GM21737 (cell line): Measurements from ENCODE around the gene ZIK1.

Source experiments
- ATAC-seq: cut with Tn5 transposase; IDR thresholded peaks from one replicate; pipeline ENCODE4 v1.9.1; 2021; ENCODE audit warnings: mild to moderate bottlenecking, moderate library complexity; ENCODE audit not compliant: unreplicated experiment

ZIK1 gene

DNA sequence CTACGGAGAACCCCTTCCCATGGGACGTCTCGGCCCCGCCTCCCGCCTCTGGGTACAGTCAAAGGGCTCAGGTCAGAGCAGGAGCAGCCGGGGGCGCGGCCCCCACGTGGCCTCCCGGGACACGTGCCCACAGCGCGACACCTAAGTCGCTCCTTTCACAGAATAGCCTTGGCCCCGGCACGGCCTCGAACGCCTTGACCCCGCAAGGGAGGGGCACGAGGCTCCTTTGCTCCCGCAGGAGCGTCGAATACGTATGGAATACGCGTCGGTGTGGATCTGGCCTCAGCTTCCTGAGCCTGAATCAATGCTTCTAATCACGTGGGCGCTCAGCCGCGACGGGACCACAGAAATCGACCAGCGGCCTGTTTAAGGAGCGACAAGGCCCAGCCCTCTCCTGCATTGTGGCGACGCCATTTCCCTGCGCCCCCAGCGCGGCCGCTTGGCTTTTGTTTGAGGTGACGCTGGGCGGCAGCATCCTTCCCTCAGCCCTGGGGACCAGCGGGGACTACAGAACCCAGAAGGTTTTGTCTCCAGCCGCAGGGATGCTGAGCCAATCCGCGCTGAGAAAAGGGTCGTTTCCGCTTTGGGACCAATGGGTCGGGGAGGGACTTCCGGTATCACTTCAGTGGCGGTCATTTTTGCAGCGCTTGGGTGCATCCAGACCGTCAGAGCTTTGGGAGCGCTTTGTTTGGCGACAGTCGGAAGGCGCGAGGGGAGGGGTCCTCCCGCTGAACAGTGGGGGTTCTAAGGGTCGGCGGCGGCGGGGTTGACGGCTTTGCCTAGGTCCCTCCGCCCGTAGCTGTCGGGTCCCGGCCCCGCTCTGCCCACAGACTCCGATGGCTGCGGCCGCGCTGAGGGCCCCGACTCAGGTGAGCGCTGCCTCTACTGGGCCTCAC, at the start of gene ZIK1:
ZIK1 (plus strand) TSS at position 625 of the 896 bp plus-strand sequence; CDS start at position 837, 212 bp downstream.
- ATAC-seq = peak; percentile 81

DNA sequence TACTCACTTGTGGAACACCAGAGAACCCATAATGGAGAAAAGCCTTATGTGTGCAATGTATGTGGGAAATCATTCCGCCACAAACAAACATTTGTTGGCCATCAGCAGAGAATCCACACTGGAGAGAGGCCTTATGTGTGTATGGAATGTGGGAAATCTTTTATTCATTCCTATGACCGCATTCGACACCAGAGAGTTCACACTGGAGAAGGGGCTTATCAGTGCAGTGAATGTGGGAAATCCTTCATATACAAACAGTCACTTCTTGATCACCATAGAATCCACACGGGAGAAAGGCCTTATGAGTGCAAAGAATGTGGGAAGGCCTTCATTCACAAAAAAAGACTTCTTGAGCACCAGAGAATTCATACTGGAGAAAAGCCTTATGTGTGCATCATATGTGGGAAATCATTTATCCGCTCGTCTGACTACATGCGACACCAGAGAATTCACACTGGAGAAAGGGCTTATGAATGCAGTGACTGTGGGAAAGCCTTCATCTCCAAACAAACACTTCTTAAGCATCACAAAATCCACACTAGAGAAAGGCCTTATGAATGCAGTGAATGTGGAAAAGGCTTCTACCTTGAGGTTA, 45.9 kb upstream of the ZIK1 start:
- no peak for ATAC-seq

DNA sequence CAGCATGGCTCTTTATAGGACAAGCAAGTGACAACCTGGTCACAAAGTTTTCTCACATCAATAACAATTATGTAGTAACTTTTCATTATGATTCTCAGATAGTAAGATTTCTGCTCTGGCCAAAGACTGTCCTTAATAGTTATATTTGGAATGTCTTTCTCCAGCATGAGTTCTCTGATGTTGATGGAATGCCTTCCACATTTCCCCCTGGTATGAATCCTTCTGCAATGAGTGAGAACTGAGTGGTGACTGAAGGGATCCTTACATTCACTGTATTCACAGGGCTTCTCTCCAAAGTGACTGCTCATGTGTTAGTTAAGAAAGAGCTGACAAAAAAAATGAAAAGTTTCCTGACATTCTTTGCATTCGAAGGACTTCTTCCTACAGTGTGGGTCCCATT, 37.4 kb upstream of the ZIK1 start:
- ATAC-seq = no peak

DNA sequence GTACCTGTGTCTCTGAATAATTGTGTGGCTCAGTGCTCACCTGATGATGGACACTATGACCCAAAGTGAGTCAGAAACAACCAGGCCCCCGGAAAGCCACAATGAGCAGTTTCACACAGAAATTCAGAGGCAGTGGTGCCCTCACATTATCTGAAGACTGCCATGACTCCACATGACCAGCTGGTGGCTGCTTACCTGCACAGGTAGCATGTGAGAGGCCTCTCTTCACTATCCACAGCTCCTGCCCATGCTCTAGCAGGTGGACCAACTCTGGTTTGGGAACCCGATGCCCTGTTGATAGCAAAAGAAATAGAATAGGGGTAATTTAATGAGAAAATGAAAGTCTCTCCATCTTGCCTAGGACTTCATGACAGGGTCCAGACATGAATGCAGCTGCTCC, 31.5 kb upstream of the ZIK1 start:
- ATAC-seq = no peak

DNA sequence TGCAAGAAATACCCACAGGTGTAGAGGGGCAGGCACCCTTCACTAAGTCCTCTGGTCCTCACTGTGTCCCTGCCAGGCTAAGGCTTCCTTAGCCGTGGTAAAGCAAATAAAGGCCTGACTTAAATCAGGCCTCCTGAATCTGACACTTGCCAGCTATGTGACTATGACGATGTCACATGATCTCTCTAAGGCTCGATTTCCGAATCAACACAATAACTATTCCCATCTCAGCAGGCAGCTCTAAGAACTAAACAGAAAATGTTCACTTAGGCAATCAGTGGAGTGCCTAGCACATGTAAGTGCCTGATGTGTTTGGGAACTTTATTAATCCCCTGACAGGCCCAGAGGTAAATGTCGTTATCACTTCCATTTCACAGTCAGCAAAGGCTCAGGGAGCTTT, 26.3 kb upstream of the ZIK1 start:
- ATAC-seq = no peak

DNA sequence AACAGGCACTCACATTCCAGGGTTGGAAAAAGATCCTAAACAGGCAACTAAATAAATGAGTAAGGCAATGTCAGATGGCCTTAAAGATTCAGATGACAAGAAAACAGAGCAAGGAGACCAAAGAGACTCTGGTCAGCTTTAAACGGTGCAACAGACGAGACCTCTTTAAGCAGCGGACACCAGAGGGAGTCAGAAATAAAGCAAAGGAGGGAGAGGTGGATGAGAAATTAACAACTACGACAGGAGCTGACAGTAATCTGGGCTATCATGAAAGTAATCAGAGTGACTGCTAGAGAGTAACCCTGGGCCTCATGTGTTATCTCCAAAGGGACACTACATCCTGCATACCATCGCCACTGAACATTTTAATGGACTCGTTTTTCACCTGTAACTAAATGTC, 25.4 kb upstream of the ZIK1 start:
- ATAC-seq = no peak

DNA sequence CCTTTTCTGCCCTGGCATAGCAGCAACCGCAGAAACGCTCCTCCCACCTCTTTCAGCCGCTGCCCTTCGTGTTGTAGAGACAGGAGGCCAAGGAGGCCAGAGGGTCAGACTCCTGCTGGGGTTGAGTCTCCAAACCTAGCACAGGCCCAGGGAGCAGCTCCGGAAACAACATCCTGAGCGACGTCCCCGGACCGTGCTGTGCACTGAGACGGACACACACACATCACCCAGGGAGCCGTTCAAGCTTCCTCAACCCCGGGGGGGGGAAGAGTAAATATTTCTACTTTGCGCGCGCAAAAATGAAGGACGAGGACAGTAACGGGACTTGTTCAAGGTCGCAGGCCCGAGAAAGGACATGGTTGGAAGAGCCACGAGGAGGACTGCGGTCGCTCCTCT, 24.9 kb upstream of the ZIK1 start:
- ATAC-seq = peak; percentile 9

DNA sequence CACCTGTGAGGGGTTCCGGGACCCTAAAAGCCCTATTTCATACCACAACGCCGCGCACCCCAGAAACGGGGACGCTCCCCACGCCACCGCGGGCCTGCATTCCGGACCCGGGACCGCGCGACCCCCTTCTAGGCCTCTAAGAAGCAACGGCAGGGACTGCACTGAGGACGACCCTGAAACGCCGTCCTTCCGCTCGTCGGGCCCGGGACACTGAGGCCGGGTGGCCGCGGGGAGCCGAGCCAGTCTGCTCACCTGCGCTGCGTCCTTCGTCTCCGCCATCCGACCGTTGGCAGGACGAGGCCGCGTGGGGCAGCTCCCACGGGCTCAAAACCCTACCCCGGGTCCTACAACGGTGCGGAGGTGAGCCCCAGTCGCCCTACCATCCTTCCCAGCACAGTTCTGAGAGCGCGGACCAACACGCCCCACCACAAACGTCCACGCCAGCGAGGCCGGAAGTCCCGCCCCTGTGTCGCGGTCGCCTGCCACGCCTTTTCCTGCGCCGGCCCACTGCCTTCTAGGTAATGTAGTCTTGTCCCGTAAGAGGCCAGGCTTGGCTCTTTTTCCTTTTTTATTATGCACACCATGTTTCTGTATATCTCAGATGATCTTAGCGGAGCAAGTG, 24.4 kb upstream of the ZIK1 start, which contains the start of gene ZNF550:
ZNF550 (minus strand) TSS at position 460 of the 622 bp plus-strand sequence; CDS start at position 279, 181 bp downstream.
- peak; percentile 96 for ATAC-seq

DNA sequence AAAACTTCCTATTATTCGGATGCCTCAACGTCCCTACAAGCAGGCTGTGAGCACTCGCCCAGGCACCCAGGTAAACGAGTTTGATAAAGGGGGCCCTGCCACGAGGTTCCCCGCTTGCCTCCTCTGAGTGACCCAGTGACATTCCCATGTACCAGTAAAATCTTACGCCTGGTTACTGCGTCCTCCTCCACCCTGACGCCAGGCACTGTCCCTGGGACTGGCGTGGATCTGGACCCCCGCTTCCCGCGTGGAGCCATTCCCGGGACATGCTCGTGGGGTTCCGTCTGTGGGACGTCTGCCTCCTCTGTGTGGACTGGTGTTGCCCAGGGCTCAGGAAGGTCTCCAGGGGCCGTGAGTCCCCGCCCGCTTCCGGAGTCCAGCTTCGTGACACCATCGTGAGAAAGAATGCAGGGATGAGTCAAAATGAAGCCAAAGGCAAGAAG, 23.9 kb upstream of the ZIK1 start:
- ATAC-seq = peak; percentile 16

DNA sequence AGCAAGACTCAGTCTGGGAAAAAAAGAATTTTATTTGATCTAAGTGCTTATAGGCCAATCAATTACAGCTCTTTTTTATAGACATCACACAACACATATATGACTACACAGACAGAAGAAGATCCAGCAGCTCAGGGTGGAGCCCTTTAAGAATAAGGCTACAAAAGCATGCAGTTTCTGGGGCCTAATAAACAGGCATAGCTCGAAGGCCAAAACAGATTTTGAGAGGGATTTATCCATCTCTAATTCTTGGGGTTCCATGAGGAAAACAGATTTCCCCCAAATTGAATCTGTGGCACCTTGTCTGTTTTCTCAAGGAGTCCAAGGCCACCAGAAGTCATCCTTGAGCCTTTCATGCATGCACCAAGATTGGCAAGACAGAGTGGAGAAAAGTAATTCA, 20.4 kb upstream of the ZIK1 start:
- ATAC-seq = no peak

DNA sequence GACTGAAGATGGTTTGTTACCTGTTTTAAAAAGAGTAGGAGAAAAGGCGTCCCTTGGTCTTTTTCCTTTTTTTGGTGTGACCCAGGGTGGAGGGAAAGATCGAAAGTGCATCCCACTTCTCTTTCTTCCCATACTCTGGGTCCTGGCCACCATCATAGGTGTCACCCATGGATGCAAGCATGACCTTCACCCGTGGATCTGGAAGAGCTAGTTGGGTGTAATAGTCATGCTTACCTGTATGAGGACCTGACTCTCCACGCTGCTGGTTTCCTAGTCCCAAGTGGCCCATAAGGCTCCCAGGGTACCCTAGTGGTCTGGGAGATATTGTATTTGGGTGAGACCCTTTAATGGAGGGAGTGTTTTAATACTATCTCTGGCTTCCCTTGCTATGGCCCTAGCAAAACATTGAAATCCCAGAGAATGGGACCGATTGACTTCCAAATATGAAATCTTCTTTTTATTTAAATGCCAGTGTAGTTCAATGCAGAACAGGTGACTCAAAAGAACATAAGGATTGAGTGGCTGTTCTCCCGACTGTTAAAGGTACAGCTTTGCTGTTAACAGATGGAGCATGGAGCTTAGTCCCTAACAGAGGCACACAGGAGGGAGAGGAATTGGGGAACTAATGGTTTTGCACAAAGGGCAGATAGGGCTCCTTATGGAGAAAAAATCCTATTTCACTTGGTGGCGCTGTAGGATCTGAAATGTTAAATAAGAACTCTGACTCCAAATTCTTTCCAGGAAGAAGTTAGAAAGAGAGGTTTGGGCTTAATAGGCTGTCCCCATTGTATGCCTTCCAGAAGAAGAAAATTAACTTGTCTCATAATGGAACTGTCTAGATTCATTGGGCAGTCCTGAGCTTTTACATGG, 17.3 kb upstream of the ZIK1 start:
- no peak for ATAC-seq

DNA sequence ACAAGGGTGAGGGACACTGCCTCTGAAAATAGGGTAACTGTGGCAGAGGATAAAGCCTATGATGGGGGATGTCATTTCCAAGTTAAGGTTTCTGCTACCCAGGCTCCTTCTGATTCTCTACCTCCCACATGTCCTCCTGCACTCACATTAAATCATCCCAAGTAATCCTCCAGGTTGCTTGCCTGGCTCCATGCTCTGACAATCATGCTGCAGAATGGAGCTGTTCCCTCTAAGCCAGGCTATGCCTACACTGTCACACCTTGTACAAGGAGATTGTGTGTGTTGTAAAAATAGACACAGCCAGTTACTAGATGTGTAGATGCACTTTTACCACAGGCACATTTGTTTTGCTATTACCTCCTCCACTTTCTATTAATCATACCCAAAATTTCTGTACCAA, 13.2 kb upstream of the ZIK1 start:
- no peak for ATAC-seq

DNA sequence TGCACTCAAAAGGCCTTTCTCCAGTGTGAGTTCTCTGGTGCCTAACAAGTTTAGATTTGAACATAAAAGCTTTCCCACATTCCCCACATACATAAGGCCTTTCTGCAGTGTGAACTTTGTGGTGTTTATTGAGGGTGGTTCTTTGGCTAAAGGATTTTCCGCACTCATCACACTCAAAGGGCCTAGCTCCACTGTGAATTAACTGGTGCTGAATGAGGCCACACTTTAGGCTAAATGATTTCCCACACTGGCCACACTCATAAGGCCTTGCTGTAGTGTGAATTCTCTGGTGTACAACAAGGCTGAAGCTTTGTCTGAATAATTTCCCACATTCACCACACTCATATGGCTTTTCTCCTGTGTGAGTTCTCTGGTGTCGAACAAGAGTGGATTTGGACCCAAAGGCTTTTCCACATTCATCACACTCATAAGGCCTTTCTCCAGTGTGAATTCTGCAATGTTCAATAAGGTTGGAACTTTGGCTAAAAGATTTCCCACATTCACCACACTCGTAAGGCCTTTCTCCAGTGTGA, 11.5 kb upstream of the ZIK1 start:
- ATAC-seq = no peak

DNA sequence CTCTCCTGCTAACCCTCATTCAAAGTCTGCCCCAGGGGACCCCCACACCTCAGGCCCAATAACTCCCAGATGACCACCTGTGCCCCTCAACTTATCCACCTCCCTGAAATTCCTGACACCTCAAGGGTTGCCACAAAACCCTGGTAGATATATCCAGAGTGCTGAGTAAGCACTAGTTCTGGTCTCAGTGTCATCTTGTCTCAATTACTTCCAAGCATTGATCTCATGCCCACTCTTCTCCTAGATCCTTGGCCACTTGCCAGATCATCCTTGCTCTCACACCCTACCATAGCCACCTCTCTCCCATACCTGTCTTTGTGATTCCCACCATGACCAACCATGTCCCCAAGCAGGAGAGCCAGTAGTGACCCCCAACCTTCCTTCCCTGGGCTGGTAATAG, 7.3 kb upstream of the ZIK1 start:
- no peak for ATAC-seq

DNA sequence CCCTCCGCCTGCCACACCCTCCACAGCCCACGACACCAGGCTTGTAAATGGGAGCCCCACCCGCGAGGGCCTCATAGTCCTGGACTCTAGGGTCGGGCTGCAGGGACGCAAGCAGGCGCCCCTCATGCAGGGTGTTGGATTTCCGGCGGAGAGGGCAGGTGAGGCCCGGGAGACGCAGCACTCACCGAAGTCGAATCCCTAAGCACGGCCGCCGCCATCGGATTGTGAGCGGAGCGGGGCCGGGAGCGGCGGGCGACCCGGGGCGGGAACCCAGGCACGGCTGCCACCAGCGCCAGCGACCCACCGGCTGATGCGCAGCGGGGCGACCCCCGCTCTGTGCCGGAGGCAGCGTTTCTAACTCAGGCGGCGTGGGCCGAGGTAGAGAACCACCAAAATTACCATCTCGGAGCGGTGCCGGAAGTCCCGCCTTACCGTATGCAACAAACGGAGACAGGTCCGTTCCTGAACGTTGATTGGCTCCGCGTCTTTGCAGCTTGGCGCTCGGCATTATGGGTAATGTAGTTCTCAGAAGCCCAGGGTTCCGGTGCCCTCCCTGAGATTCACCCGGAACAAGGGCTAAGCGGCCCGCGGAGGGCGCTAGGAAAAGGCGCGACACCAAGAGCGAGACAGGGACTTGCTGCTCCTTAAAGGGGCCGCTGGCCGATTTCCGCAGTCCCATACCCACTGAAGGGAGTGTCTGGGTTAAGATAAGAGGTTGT, 5.3 kb upstream of the ZIK1 start, which contains the start of gene ZNF416:
ZNF416 (minus strand) TSS at position 425 of the 719 bp plus-strand sequence; CDS start at position 218, 207 bp downstream.
- peak; percentile 83 for ATAC-seq

DNA sequence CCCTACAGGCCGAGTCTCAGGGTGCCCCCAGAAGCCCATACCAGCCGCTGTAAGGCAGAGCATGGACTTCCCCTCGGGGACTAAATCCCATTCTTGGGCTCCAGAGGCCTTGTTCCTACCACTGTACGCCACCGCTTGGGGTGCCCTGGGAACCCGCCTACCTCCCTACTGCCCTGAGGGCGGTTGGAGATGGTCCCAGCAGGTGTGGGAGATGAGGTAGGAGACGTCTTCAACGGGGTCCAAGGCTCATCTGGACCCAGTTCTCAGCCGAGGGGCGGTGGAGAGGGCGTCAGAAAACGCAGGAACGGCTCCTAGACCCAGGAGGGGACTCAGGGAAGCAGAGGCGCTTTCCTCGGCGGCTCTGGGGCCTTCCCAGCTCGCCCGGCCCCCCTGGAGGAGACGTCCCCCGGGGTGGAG, 833 bp upstream of the ZIK1 start:
- no peak for ATAC-seq

DNA sequence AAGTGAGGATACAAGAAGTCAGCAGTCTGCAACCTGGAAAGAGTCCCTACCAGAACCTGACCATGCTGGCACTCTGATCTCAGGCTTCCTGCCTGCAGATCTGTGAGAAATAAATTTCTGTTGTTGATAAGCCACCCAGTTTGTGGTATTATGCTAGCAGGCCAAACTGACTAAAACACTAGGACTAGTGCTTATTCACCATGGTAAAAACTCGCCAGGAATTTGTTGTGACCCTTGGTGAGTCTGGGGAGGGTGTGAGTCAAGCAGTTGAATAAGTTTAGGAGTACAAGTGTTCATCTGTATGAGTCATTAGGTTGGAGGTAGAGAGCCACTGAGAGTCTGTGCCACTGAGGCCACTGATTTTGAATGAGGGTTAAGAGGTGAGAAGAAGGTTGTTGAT, 3.6 kb downstream of the ZIK1 start:
- ATAC-seq = no peak

DNA sequence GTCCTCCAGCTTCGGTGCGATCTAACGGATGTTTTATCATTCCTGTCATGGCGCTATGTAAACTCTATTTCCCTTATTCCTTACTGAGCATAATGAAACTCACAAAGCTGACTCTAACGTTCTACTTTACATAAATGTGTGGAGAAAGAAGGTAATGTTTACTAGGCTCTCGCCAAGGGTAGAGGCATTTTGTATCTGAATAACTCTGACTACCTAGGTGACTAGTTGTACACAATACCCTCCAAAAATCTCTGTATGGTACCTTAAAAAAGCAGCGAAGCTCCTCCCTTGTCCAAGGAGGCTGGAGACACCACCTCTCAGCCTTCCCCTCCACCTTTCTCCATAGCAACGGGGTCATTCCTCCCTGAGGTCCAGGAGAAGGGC, 15.4 kb downstream of the ZIK1 start:
- ATAC-seq = peak; percentile 17

DNA sequence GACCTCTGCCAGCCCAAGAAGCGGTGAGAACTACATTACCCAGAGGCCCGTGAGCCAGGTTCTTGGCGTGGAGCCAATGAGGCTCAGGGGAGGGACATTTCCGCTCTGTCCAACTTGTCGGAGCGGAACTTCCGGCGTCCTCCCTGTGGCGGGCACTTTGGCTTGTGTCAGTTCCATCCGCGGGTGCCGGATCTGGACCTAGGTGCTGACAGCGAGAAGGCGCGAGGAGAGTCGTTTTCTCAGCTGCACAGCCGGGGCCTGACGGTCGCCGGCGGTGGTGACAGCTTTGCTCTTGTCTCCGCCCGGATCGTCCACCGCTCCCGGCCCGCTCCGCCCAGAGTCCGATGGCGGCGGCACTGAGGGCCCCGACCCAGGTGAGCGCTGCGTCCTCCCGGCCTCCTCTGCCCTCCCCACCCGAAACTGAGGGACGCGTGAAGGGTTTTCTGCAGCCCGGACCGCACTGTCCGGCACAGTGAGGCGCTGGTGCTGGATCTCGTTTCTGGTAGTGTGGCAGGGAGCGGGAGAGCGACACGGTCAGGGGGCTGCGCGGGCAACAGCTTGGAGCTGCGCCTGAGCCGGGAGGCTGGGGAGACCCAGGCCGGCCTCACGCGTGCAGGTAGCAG, 15.9 kb downstream of the ZIK1 start, which contains the start of gene ZNF530:
ZNF530 (plus strand) TSS at position 125 of the 623 bp plus-strand sequence. CDS start 4,461 bp downstream, outside the sequence.
- ATAC-seq = peak; percentile 85
